GM12801 (cell line): Measurements from ENCODE around the gene C2CD4A.

Experiments used
- TF ChIP-seq, protein P1 (sequence below): IDR thresholded peaks from one replicate; pipeline ENCODE4 v1.5.1; 2011; ENCODE audit warnings: control low read depth; ENCODE audit not compliant: insufficient read length; ENCODE audit errors: extremely low read depth

Gene C2CD4A

DNA sequence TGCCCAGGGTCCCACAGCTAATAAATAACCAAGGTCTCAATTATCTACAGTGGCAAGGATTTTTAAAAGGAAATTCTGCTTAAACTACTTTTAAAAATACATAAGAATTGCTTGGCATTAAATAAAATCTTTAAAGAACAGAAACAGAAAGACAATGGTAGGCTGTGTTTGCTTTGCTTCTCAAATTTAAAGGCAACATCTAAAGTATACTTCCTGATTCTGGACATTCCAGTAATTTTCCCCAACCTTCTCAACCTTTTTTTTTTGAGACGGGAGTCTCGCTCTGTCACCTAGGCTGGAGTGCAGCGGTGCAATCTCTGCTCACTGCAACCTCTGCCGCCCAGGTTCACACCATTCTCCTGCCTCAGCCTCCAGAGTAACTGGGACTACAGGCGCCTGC is 11.8 kb upstream of the C2CD4A start:
- TF ChIP-seq, protein P1, sequence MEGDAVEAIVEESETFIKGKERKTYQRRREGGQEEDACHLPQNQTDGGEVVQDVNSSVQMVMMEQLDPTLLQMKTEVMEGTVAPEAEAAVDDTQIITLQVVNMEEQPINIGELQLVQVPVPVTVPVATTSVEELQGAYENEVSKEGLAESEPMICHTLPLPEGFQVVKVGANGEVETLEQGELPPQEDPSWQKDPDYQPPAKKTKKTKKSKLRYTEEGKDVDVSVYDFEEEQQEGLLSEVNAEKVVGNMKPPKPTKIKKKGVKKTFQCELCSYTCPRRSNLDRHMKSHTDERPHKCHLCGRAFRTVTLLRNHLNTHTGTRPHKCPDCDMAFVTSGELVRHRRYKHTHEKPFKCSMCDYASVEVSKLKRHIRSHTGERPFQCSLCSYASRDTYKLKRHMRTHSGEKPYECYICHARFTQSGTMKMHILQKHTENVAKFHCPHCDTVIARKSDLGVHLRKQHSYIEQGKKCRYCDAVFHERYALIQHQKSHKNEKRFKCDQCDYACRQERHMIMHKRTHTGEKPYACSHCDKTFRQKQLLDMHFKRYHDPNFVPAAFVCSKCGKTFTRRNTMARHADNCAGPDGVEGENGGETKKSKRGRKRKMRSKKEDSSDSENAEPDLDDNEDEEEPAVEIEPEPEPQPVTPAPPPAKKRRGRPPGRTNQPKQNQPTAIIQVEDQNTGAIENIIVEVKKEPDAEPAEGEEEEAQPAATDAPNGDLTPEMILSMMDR = no peak

DNA sequence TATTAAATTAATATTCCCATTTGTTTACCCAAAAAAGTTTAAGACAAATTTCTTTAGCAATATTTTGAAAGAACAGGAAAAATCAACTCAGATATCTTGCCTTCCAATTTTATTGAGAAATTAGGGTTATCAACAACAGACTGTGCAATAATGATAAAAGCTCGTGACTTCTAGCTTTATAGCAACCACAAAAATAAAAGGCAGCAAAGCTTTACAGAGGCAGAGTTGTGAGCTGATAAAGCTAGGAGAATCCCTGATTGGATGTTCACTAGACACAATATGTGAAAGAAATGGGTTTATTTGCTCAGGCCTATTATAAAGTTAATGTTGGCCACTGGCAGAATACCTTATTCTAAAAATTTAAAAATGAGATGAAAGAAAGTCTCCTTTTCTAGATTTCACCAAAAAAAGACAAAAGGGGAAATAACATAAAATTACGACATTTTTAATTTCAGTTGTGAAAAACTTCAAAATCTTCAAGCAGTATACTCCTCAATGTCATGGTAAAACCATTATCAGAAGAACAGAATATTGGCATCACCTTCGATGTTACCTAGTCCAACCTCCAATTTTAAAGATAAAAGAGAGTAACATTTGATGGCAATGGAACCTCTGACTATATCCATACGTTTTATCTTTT is 9.3 kb upstream of the C2CD4A start:
- TF ChIP-seq, protein P1 = no peak

DNA sequence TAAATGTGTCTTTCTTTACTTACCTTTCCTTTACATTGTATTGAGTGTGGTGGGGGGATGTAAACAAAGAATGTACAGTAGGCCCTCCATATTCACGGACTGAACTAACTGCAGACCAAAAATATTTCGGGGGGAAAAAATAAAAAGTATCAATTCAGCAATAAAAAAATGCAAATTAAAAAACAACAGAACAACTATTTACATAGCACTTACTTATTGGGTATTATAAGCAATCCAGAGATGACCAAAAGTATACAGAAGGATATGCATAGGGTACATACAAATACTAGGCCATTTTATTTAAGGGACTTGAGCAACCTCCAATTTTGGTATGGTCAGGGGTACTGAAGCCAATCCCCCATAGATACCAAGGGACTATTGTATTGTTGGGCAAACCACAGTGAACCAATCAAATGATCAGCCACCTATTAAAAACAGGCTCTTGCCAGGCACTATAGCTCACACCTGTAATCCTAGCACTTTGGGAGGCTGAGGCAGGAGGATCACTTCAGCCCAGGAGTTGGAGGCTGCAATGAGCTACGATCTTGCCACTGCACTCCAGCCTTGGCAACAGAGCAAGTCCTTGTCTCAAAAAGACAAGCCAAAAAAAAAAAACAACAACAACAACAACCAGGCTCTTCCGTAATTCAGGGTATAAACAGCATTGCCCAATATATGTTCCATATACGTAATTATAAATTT is 8.3 kb upstream of the C2CD4A start:
- TF ChIP-seq, protein P1 = no peak

DNA sequence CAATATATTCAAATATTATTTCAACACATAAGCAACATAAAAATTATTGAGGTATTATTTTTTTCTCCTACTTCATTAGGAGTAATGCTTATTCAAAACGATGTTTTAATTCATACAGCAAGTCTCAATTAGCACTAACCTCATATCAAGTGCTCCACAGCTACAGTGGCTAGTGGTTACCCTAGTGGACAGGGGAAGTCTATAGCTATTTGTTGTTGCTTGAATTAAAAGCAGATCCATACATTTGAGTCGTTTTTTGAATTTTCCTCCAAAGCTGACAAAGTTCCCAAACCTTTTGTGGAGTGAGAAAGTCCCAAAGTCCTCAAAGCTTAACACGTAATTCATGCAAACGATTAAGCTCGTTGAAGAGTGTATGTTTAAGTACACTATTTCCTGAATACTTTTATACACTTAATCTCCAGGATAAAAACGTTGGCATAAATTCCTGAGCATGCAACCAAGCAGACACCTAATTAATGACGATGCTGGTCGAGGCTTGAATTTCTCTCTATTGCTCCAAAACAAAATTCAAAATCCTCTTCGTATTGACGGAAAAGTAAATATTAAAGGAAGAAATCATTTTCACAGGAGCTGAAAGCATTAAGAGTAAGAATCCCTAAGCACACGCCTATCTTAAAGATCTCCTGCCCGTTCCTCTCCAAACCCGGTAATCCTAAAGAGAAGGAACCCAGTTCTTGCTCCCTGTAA is 7.5 kb upstream of the C2CD4A start:
- TF ChIP-seq, protein P1 = no peak

DNA sequence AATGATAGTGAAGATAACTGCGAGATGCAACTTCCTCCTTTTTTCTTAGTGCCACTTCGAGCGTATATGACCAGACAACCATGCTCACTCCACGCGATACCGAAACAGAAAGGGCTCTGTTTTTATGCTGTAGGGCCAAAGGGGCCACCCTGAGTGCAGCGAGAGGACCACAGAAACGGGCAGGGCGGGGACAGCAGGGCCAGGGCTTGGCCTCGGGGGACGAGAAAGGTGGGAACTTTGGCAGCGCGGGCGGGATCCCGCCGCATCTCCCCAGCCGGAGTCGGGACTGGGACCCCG is 7.0 kb upstream of the C2CD4A start:
- TF ChIP-seq, protein P1 = no peak

DNA sequence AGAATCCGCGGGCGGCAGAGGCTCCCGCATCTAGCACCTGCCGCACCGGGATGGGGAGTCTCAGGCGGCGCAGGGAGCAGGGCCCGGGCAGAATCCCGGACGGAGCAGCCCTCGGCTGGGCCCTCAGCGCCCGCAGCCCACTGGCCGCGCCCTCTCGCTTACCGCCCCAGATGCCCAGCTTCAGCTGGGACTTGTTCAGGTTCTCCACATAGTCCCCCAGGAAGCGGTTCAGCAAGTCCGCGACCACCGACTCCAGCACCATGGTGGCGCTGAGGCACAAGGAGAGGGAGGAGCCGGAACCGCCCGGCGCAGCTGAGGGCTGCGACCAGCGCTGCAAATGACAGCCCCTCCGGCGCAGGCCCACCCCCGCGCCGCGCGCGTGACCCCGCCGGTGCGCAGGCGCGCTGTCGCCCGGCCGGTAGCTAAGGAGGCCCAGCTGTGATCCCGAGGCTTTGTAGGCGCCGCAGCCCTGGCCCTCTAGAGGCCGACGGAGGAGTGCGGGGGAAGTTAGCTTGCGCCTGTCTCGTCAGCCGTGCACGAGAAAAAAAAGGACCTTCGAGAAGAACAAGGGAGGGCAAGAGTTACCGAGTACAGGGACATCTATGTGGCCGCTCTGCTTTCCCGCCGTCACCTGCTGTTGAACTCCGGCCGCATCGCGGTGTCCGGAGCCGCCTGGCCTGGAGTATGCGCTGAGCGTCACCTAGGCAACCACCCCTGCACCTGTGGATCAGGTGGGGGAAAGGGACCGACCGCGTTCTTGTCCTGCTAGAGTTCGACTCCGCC is 6.5 kb upstream of the C2CD4A start, which contains the start of gene VPS13C:
Gene VPS13C (minus strand): TSS at position 335 of the 783 bp plus-strand sequence. CDS start 73 bp downstream, at position 262.
- TF ChIP-seq, protein P1 = peak; percentile 23

DNA sequence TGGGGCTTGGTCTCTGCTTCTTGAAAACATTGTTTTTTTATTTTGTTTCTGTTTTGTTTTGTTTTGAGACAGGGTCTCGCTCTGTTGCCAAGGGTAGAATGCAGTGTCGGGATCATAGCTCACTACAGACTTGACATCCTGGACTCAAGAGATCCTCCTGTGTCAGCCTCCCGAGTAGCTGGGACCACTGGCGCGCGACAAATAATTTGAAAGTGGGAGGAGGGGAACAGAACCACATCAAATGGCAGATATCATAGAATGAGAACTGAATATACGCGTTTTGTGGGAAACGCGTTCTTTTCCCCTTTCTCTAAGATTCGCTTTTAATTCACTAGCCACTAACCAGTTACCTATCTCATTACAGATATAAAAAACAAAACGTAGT is 5.9 kb upstream of the C2CD4A start:
- TF ChIP-seq, protein P1 = no peak
